Panc1 (cell line): Measurements from ENCODE around the gene ZNF836.

ENCODE experiments used
- POLR2AphosphoS5 ChIP-seq: IDR thresholded peaks from 2 replicates; pipeline ENCODE4 v1.6.1; 2012; ENCODE audit warnings: mild to moderate bottlenecking, low read depth, low read length, moderate library complexity
- TF ChIP-seq, protein P1 (sequence below): fragments of 450-650 bp; IDR thresholded peaks from 2 replicates; pipeline ENCODE4 v1.5.1; 2017; ENCODE audit warnings: mild to moderate bottlenecking

- no peak for TF ChIP-seq POLR2AphosphoS5
- TF ChIP-seq, protein P1, sequence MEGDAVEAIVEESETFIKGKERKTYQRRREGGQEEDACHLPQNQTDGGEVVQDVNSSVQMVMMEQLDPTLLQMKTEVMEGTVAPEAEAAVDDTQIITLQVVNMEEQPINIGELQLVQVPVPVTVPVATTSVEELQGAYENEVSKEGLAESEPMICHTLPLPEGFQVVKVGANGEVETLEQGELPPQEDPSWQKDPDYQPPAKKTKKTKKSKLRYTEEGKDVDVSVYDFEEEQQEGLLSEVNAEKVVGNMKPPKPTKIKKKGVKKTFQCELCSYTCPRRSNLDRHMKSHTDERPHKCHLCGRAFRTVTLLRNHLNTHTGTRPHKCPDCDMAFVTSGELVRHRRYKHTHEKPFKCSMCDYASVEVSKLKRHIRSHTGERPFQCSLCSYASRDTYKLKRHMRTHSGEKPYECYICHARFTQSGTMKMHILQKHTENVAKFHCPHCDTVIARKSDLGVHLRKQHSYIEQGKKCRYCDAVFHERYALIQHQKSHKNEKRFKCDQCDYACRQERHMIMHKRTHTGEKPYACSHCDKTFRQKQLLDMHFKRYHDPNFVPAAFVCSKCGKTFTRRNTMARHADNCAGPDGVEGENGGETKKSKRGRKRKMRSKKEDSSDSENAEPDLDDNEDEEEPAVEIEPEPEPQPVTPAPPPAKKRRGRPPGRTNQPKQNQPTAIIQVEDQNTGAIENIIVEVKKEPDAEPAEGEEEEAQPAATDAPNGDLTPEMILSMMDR: no peak
Observed at GRCh38 chr19:52171321-52172169, at the start of gene ZNF836.
